ENCODE measurements around the gene CLSTN2.

Gene CLSTN2

DNA sequence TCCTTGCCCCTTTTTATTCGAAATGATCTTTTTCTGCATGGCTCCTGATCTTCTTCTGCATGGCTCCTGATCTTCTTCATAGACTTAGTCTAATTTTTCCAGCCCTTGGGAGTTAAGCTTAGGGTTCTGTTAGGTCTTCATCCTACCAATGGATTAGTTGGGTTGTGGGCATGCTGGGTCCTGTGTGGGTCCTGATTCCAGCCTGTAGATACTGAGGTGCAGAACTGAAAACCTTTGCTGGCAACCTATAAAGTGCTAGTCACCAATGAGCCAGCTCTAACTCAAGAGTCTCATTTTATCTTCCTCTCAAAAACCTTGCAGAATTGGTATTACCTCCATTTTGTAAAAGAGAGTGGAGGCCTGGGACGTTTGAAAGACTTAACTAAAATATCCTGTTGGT, 229.2 kb downstream of the CLSTN2 start:
- H3K4me3 Mint-ChIP-seq, result no peak overlapping the region
- no peak overlapping the region for H3K27ac Mint-ChIP-seq
- H3K36me3 Mint-ChIP-seq (ENCODE audit: low read depth), result no peaks in the 10 kb centered on the region
- no peak for DNase-seq
- TF ChIP-seq, protein P1, sequence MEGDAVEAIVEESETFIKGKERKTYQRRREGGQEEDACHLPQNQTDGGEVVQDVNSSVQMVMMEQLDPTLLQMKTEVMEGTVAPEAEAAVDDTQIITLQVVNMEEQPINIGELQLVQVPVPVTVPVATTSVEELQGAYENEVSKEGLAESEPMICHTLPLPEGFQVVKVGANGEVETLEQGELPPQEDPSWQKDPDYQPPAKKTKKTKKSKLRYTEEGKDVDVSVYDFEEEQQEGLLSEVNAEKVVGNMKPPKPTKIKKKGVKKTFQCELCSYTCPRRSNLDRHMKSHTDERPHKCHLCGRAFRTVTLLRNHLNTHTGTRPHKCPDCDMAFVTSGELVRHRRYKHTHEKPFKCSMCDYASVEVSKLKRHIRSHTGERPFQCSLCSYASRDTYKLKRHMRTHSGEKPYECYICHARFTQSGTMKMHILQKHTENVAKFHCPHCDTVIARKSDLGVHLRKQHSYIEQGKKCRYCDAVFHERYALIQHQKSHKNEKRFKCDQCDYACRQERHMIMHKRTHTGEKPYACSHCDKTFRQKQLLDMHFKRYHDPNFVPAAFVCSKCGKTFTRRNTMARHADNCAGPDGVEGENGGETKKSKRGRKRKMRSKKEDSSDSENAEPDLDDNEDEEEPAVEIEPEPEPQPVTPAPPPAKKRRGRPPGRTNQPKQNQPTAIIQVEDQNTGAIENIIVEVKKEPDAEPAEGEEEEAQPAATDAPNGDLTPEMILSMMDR (IDR thresholded peaks at IDR 0.05), result no peak
- peaks cover 4% of the 10 kb centered on the region for H3K27me3 Mint-ChIP-seq (ENCODE audit: low read depth, poor library complexity)
- H3K9me3 Mint-ChIP-seq, result peaks cover 2% of the 10 kb centered on the region
- no peaks in the 10 kb centered on the region for H3K4me1 Mint-ChIP-seq

DNA sequence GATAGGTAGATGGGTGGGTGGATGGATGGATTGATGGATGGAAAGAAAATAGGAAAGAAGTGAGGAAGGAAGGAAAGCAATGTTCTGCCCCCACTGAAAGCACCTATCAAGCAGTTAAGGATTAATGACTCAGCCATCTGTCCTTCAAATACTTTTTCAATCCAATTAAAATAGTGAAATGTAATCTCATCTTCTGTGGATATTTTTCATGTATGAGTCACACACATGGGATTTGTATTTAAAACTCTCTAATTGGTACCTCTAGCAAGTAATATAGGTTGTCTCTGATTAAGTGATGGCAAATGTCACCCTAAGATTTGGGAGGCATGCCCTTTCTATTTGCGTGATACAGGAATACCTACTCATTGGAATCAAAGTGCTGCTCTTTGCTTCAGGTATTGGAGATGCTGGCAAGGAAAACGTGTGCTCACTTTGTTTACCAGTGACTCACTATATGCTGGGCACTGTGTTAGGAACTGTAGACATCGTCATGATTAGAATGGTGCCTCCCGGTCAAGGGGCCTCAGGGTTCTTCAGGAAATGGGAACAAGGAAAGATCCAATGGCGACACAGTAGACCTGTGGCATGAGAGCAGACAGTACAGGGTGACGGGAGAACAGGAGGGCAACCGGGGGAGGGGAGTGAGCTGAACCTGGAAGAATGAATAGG, 230.1 kb downstream of the CLSTN2 start:
- TF ChIP-seq, protein P1 (IDR thresholded peaks at IDR 0.05), result no peak
- H3K27me3 Mint-ChIP-seq (ENCODE audit: low read depth, poor library complexity), result peaks cover 4% of the 10 kb centered on the region
- no peak overlapping the region for H3K27ac Mint-ChIP-seq
- peaks cover 4% of the 10 kb centered on the region for H3K9me3 Mint-ChIP-seq
- no peak overlapping the region for H3K4me3 Mint-ChIP-seq
- no peaks in the 10 kb centered on the region for H3K36me3 Mint-ChIP-seq (ENCODE audit: low read depth)
- DNase-seq, result no peak
- H3K4me1 Mint-ChIP-seq, result no peaks in the 10 kb centered on the region

DNA sequence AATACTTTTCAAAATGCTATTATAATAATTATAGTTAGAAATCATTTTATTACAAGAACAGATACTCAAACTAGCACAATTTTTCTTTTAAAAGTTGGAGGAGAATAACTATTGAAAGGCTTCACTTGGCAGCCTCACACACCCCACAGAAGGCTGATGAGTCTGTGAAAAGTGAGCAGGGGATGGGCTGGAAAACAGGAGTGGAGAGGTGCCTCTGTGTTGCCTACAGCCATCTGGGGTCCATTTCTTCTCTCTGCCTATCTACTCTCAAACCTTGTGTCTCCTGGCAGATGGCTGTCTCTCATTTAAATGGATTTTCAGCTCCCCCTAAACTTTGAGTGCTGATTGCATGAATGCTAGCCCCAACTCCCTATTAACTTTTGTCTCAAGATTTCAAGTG, 230.8 kb downstream of the CLSTN2 start:
- no peak for DNase-seq
- TF ChIP-seq, protein P1 (IDR thresholded peaks at IDR 0.05), result no peak
- peaks cover 4% of the 10 kb centered on the region for H3K27me3 Mint-ChIP-seq (ENCODE audit: low read depth, poor library complexity)
- no peak overlapping the region for H3K4me3 Mint-ChIP-seq
- no peaks in the 10 kb centered on the region for H3K36me3 Mint-ChIP-seq (ENCODE audit: low read depth)
- H3K27ac Mint-ChIP-seq, result no peak overlapping the region
- peaks cover 4% of the 10 kb centered on the region for H3K9me3 Mint-ChIP-seq
- H3K4me1 Mint-ChIP-seq, result no peaks in the 10 kb centered on the region

DNA sequence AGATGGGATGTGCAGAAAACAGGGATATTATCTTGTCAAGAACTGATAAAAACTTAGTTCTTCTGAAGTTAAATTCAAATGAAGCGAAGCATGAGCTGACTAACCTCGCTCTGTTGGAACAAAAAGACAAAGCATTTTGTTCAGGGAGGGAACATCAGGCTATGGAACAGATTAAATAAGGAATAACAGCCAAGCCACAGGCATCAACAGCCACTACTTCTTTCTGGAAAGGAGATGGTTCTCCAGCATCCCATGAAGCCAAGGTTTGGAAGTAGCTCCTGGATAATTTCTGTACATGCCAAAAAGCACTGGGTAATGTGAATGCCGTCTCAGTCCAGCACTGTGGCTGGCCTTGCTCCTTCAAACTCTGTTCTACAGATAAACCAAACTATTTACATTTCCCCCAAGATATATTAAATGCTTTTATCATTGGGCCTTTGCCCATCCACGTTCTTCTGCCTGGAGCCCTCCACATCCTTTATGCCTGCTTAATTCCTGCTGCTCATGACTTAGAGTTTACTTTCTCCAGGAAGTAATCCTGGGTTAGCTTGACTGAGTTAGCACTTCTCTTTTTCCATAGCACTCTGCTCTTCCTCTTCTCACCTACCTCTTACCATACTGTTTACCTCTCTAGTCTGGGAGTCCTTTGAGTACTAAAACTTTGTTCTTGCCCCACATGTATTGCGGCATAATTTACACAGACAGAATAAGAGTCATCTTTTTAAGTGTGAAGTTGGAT, 232.0 kb downstream of the CLSTN2 start:
- Mint-ChIP-seq H3K27ac (no peak overlapping the region), H3K4me3 (no peak overlapping the region), H3K4me1 (no peaks in the 10 kb centered on the region), H3K27me3 (ENCODE audit: low read depth, poor library complexity) (peaks cover 4% of the 10 kb centered on the region), H3K36me3 (ENCODE audit: low read depth) (no peaks in the 10 kb centered on the region), H3K9me3 (peaks cover 4% of the 10 kb centered on the region)
- no peak for DNase-seq
- TF ChIP-seq, protein P1 (IDR thresholded peaks at IDR 0.05), result no peak

DNA sequence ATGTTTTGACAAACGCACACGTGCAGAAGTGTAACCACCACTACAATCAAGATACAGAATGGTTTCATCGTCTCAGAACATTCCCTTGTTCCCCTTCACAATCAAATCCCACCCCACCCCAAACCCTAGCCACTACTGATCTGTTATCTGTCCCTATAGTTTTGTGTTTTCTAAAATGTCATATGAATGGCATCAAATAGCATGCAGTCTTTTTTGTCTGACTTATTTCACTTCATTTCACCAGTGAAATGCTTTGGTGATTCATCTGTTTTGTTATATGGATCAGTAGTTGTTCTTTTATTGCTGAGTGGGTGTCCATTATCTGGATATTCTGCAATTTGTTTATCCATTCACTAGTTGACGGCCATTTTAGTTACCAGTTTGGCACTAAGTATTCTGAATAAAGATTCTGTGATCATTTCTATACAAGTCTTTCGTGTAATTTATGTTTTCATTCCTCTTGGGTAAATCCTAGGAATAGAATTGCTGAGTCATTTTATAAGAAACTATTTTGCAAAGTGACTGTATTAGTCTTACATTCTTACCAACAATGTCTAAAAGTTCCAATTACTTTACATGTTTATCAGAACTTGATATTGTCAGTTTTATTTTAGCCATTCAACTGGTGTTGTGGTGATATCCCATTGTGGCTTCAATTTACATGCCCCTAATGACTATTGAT, 232.8 kb downstream of the CLSTN2 start:
- TF ChIP-seq, protein P1 (IDR thresholded peaks at IDR 0.05), result no peak
- Mint-ChIP-seq H3K27me3 (ENCODE audit: low read depth, poor library complexity) (peaks cover 4% of the 10 kb centered on the region), H3K36me3 (ENCODE audit: low read depth) (no peaks in the 10 kb centered on the region), H3K9me3 (peaks cover 4% of the 10 kb centered on the region), H3K4me3 (no peak overlapping the region), H3K4me1 (no peaks in the 10 kb centered on the region), H3K27ac (no peak overlapping the region)
- DNase-seq, result no peak

All from nephron progenitor cell (in vitro differentiated cells).